GM21717 (cell line): Measurements from ENCODE around the gene PFDN2.

Experiments
- ATAC-seq: cut with Tn5 transposase; IDR thresholded peaks from one replicate; pipeline ENCODE4 v1.9.1; 2021; ENCODE audit warnings: mild to moderate bottlenecking, moderate library complexity; ENCODE audit not compliant: unreplicated experiment

The PFDN2 gene

GRCh38 chr1:161061419-161061818 lies 56.4 kb downstream of the PFDN2 start:
- ATAC-seq = no peak

DNA sequence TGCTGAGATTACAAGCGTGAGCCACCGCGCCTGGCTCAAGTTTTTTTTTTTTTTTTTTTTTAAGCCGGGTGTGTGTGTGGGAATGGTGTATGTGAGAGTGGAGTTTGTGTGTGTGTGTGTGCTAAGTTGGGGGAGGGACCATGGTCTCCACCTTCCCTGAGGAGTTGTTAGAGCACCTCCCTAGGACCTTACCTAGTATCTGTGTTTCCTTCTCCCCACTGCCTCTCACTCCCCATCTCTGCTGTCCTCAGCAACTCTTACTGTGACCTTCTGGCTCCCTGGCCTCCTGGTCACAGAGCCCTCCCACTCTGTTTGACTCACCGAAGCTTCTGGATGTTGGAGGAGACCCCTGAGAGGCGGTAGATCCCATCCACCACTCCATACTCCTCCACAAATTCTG lies 58.5 kb downstream of the PFDN2 start:
- no peak for ATAC-seq

- ATAC-seq = no peak
These were observed 63.0 kb downstream of the PFDN2 start for GRCh38 chr1:161054805-161055204.

GRCh38 chr1:161054232-161054631 lies 63.6 kb downstream of the PFDN2 start:
- no peak for ATAC-seq

DNA sequence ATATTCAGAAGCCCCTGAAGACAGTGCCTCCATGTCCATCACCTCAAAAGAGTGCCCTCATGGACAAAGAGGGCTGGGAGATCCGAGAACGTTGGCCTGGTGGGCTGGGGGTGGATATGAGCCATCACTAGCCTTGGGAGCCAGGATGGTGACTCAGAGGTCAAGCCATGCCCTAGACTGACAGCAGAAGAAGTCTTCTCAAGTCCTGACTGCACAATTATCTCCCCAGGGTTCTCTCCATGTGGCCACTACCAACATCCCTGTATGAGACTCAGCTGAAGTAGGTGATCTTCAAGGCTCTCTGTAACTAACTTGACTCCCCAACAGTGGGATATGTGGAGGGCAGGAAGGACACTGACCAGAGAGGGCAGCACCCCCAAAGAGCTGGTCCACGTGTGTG lies 64.9 kb downstream of the PFDN2 start:
- ATAC-seq = no peak

DNA sequence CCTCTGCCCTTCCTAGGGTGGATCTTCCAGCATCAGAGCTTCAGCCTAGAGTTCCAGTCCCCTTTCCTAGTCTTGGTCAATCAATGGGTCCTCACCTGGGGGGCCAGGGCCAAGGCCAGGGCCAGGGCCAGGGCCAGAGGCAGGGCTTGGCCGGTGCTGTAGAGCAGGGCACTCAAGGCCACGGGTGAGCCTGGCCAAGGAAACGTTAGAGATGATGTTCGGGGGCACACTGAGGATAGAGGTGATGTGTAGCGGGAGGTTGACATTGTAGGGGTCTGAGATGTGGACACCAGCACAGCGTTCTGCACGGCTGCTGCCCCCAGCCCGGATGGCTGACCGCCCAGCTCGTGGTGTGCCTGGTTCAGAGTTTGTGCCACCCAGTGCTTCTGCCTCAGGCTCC lies 66.6 kb downstream of the PFDN2 start:
- no peak for ATAC-seq
